Lower leg skin (tissue), 4 donors: Measurements from ENCODE around the gene TTC21A. TPM values are rescaled to one million over a fixed set of nuclear protein-coding genes. Genes with fewer than 3 reads are reported as not detected.

Experiments
- DNase-seq, 2 donors: peaks; one replicate each; pipeline ENCODE4 v3.0.0-alpha.2; 2019; ENCODE audit warnings: low spot score in 2 of 2
- H3K4me3 ChIP-seq: fragments of 200-600 bp; sonication (generic); 2 replicates; pipeline ENCODE4 v1.5.1; 2017; ENCODE audit warnings: mild to moderate bottlenecking, low read depth; ENCODE audit not compliant: poor library complexity, severe bottlenecking
- POLR2A ChIP-seq, 2 donors: fragments of 450-650 bp; IDR thresholded peaks; one replicate each; pipeline ENCODE4 v1.6.1; 2016 to 2017; ENCODE audit warnings: antibody characterized with exemption in 2 of 2, mild to moderate bottlenecking in 1 of 2, moderate library complexity in 1 of 2
- WGBS, 2 donors: methylation state at CpG; one replicate each; pipeline ENCODE4 v1.1.5; 2018; 5-methylcytosine and 5-hydroxymethylcytosine counted together
- intact Hi-C: fragments of 100-400 bp; cut with DNase I; formaldehyde crosslinking; loops from one replicate; pipeline ENCODE4 v1.15.0; 2023; ENCODE audit warnings: low total_unique reads
- total RNA-seq, 4 donors: library from RNA; depleted of rRNA; stranded (reverse); fragments of >200 nt; gene quantifications; one replicate each; pipeline ENCODE4 v1.1.0, GENCODE V29; 2016
- TF ChIP-seq, protein P1 (sequence below), 3 donors: fragments of 450-650 bp; IDR thresholded peaks; one replicate each; pipeline ENCODE4 v1.5.1; 2016; ENCODE audit warnings: antibody characterized with exemption in 3 of 3, mild to moderate bottlenecking in 3 of 3, moderate library complexity in 2 of 3

Gene TTC21A
- total RNA-seq, 4 donors from 2014 or later = 2.7 to 5.6 (median 4.9) TPM

DNA sequence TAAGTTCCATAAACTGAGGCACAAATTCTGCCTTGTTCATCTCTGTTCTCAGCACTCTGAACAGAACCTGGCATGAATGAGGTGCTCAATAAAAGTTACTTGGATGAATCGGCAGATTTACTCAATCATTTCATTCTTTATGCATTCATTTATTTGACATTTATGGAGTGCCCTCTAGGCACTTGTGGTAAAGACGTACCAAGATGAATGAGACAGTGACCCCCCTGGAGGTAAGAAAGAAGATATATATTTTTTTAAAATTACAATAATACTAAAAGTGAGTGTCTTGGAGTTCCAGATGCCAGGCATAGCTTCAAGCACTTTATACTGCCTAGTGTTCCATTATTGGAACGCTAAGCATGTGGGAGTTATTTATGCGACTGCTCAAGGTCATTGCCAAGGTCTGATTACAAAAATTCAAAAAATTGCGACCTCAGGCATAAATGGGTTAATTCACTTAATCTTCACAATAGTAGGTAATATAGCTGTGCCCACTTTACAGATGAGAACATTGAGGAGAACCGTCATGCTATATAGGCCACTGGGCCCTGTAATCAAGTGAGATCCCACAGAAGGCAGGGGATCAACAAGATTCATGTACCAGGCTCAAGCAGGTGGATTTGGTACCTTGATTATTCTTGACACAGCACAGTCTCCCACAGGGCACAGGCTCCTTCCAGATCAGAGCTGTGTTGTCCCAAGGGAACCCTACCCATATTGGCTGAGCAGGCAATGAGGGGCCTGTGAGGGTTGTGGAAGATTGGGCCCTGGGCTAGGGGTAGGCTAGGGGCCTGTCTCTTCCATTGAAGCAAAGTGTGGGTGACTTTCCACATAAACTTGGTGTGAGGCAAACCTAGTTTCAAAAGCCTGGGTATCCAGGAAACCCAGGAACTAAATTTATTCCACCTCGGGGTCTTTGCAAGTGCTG is 74.2 kb downstream of the TTC21A start:
- TF ChIP-seq POLR2A (IDR thresholded peaks at IDR 0.05) = no peak
- TF ChIP-seq, protein P1, sequence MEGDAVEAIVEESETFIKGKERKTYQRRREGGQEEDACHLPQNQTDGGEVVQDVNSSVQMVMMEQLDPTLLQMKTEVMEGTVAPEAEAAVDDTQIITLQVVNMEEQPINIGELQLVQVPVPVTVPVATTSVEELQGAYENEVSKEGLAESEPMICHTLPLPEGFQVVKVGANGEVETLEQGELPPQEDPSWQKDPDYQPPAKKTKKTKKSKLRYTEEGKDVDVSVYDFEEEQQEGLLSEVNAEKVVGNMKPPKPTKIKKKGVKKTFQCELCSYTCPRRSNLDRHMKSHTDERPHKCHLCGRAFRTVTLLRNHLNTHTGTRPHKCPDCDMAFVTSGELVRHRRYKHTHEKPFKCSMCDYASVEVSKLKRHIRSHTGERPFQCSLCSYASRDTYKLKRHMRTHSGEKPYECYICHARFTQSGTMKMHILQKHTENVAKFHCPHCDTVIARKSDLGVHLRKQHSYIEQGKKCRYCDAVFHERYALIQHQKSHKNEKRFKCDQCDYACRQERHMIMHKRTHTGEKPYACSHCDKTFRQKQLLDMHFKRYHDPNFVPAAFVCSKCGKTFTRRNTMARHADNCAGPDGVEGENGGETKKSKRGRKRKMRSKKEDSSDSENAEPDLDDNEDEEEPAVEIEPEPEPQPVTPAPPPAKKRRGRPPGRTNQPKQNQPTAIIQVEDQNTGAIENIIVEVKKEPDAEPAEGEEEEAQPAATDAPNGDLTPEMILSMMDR (IDR thresholded peaks at IDR 0.05) = no peak
- intact Hi-C loops = no loop called here
- DNase-seq = peak in 1 of 2 donors; percentile 76
- H3K4me3 ChIP-seq = no peak overlapping the region
- 67 to 69% methylated on average over 7 of the region's 7 CpGs for WGBS, 2 donors

DNA sequence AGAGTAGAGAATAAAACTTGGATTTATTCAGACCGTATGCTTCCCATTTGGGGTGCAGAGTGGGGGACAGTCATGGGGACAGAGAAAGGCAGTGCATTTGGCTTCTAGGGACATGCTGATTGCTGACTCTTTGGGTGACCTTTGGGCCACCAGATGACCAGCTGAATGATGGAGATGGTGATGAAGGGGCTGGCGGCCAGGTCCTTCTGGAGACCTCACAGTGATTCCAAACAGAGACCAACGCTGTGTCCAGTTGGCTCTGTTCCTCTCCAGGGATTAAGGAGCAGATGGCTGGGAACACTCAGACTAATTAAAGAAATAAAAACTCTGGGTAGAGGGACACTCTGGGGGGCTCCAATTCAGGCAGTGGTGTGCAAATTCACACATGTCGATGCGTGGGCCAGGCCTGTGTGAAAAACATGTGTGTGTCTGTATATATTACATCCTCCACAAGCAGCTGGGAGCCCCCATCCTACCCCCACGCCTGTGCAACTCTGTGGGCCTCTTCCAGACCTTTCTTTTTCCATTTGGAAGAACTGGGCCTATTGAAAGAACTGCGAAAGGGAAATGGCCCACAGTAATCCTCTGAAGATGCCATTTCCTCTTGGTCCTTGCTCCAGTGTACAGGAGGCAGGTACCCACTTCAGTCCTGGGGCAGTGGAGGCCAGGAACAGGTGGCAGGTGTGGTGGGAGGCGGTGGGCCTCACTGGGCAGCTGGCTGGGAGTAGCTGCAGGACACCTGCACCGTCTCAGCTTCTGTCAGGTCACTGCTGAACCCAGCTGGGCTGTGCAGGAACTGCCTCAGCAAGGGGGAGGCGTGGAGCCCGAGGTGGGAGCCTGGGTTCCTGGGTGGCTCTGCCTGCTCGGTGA is 76.0 kb downstream of the TTC21A start:
- DNase-seq = no peak
- no peak for TF ChIP-seq POLR2A (IDR thresholded peaks at IDR 0.05)
- TF ChIP-seq, protein P1 (IDR thresholded peaks at IDR 0.05) = no peak
- H3K4me3 ChIP-seq = no peak overlapping the region
- intact Hi-C loops = no loop called here
- WGBS, 2 donors = 81 to 83% methylated on average over 11 of the region's 12 CpGs

DNA sequence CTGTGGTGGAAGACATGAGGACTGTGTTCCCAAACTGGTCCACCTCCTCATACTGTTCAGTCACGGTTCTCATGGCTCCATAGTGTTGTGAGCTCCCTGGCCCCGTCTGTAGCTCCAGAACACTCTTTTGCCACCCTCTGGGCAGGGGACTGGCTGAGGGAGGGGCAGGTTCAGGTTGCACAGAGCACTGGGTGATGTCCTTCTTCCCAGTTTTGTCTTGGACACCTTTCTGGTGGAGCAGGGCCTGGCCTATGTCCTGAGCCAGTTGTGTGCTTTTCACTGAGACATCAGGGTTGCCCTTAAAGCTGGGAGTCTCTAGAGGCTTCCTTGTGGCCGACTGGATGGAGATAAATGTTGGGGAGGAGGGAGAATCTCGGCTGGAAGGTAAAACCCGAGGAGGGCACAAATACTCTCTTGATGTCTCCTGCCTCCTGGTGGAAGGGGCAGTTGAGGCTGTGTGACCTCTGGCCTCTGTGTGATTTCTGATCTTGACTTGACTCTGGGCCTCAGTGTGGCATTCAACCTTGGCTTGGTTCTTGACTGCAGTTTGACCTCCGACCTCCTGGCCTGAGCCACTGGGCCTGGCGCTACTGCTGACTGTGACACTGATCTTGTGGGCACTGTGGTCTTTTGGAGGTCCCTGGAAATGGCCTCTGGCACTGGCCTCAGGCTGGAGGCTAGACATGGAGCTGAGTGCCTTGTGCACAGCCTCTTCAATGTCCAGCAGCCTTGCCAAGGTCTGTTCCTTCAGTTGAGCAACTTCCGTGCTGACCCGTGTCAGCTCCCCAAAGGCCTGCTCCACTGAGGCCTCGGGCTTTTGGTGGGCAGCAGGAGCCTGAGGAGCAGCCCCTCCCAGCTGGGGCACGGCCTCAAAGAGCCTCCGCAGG is 76.8 kb downstream of the TTC21A start:
- TF ChIP-seq, protein P1 (IDR thresholded peaks at IDR 0.05) = no peak
- TF ChIP-seq POLR2A (IDR thresholded peaks at IDR 0.05) = no peak
- WGBS, 2 donors = 85 to 89% methylated on average over 12 of the region's 12 CpGs
- DNase-seq = no peak
- intact Hi-C loops = no loop called here
- no peak overlapping the region for H3K4me3 ChIP-seq

DNA sequence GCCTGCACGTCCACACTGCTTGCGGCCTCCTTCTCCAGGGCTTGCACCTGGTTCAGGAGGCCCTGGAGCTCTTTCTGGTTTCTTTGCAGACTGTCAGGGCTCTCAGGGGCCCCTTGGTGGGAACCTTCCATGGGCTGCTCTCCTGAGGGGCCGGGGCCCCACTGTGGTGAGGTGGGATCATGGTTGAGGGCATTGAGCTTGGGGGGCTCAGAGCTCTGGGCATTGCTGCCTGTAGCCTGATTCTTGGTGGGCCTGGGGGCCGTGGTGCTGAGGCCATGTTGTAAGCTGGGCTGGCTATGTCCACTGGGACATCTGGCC is 77.4 kb downstream of the TTC21A start:
- WGBS, 2 donors = 92 to 100% methylated on average over 2 to 4 of the region's 4 CpGs
- H3K4me3 ChIP-seq = no peak overlapping the region
- intact Hi-C loops = no loop called here
- no peak for DNase-seq
- TF ChIP-seq POLR2A (IDR thresholded peaks at IDR 0.05) = no peak
- TF ChIP-seq, protein P1 (IDR thresholded peaks at IDR 0.05) = no peak

DNA sequence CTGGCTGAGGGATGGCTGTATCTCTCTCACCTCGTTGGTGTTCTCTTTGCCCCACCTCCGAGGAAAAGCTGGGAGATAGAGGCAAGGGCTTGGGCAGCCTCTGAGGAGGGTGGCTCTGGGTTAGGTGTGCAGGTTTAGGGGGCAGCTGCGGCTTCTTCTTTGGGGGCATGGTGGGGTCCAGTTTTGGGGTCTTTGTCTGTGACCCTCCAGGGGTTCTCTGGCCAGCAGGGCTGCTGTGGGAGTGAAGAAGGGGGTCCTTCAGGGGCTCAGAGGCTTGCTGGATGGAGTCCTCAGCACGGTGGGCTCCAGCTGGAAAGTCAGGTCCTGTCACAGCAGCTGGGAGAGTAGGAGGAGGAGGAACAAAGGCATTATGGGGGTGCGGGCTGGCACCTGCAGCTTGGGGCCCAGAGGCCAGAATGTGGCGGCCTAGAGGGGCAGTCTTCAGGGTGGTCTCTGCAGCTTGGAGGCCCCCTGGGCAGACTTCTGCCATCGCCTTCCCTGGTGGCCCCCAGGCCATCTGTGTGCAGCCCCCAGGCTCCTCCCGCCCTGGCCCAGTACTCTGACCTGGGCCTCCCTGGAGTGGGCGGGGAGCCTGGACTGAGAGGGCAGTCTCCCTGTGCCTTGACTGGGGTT is 78.0 kb downstream of the TTC21A start:
- intact Hi-C loops = no loop called here
- no peak for DNase-seq
- H3K4me3 ChIP-seq = no peak overlapping the region
- no peak for TF ChIP-seq POLR2A (IDR thresholded peaks at IDR 0.05)
- TF ChIP-seq, protein P1 (IDR thresholded peaks at IDR 0.05) = no peak
- 93 to 96% methylated on average over 7 to 9 of the region's 9 CpGs for WGBS, 2 donors
